ENCODE measurements around the gene RHBDF2. TPM values are rescaled to one million over a fixed set of nuclear protein-coding genes. Genes with fewer than 3 reads are reported as not detected.

Gene RHBDF2
- total RNA-seq, 1 experiment from 2014 or later: 22.8 TPM

Other genes starting within 250 kb of the RHBDF2 start
- 42.5 and 65.9 TPM in 2 replicates for gene UBALD2, start 236.1 kb downstream of the RHBDF2 start, total RNA-seq (2014; rRNA removed; shearing (Covaris generic))
- gene QRICH2, start 193.1 kb downstream of the RHBDF2 start, total RNA-seq (2014; rRNA removed; shearing (Covaris generic)): 1.5 and 1.6 TPM in 2 replicates
- 20.8 and 35.2 TPM in 2 replicates for gene PRPSAP1, start 147.5 kb downstream of the RHBDF2 start, total RNA-seq (2014; rRNA removed; shearing (Covaris generic))
- gene SPHK1, start 116.8 kb downstream of the RHBDF2 start, total RNA-seq (2014; rRNA removed; shearing (Covaris generic)): 107 and 122 TPM in 2 replicates
- 17.3 and 18.9 TPM in 2 replicates for gene UBE2O, start 48.3 kb downstream of the RHBDF2 start, total RNA-seq (2014; rRNA removed; shearing (Covaris generic))
- 0.05 TPM in 1 of 2 replicates, not detected in the other for gene AANAT, start 33.8 kb downstream of the RHBDF2 start, total RNA-seq (2014; rRNA removed; shearing (Covaris generic))
- 0.14 and 0.37 TPM in 2 replicates for gene CYGB, start 36.3 kb upstream of the RHBDF2 start, total RNA-seq (2014; rRNA removed; shearing (Covaris generic))
- gene PRCD, start 38.6 kb upstream of the RHBDF2 start, total RNA-seq (2014; rRNA removed; shearing (Covaris generic)): 1.5 TPM in 1 of 2 replicates, not detected in the other
- gene ST6GALNAC2, start 84.4 kb upstream of the RHBDF2 start, total RNA-seq (2014; rRNA removed; shearing (Covaris generic)): not detected in 2 replicates
- not detected in 2 replicates for gene ST6GALNAC1, start 142.3 kb upstream of the RHBDF2 start, total RNA-seq (2014; rRNA removed; shearing (Covaris generic))
- 77.4 and 105 TPM in 2 replicates for gene MXRA7, start 209.5 kb upstream of the RHBDF2 start, total RNA-seq (2014; rRNA removed; shearing (Covaris generic))
- gene JMJD6, start 225.2 kb upstream of the RHBDF2 start, total RNA-seq (2014; rRNA removed; shearing (Covaris generic)): 27.9 and 30.8 TPM in 2 replicates
- 43.8 and 45.0 TPM in 2 replicates for gene METTL23, start 225.4 kb upstream of the RHBDF2 start, total RNA-seq (2014; rRNA removed; shearing (Covaris generic))
- 971 and 1,300 TPM in 2 replicates for gene SRSF2, start 235.9 kb upstream of the RHBDF2 start, total RNA-seq (2014; rRNA removed; shearing (Covaris generic))
- 14.6 and 20.0 TPM in 2 replicates for gene MFSD11, start 236.7 kb upstream of the RHBDF2 start, total RNA-seq (2014; rRNA removed; shearing (Covaris generic))

Data from HT1080 (cell line).